HG02981 (cell line): ENCODE measurements around the gene ANKRD13B.
"Not testable (repeated sequence)": the region's sequence is repeated elsewhere in the genome, so short reads cannot be mapped to it uniquely, and the experiment has no call there.

Experiments
- ATAC-seq: cut with Tn5 transposase; IDR thresholded peaks from one replicate; pipeline ENCODE4 v1.9.1; 2021; ENCODE audit warnings: mild to moderate bottlenecking, moderate library complexity; ENCODE audit not compliant: unreplicated experiment

Gene ANKRD13B

DNA sequence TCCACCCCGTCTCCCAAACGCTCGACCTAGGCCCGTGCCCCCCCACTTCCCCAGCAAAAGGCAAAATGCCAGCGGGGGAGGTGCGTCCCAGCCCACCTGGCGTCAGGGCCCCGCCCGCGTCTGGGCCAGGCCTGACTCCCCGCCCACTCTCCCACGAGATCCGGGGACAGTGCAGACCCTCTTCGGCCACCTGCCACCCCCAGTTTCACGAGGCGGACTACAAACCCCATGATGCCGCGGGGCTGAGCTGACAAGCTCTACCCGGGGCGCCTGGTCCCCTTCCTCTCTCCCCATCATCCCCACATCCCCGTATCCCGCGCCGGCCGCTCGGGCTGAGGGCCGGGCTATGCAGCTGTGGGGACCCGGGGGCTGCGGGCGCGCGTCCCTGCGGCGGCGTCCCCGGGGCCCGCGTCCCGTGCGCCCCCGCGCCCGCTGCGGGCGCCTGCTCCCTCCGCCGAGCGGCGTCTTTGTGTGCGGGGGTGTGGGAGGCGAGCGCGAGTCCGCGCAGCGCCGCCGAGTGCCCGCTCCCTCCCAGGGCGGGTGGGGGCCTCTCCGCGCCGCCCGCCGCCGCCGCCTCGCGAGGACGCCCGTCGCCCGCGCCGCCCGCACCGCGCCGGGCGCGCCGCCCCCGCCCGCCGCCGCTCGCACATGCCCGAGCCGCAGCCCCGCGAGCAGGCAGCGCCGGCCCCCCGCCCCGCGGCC is at the start of gene ANKRD13B:
Gene ANKRD13B, plus strand, starts transcription at position 283 of the 702 bp plus-strand sequence. CDS start 490 bp downstream, outside the sequence.
- no peak for ATAC-seq

DNA sequence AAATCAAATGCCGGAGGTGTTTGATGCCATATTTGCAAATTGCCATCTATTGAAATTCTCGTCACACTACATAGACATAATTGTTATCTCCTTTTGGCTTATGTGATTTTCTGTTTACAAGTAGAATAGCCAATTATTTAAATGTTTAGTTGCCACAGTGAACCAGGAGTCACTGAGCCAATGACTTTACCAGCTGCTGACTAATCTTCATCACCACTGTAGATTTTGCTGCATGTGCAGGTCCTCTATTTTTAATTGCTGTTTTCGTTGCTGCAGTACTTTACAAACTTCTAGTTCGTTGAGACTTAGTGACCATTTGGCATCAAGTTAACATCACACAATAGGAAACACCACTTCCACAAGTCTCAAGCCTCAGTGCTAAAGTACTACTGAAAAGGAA is 48.9 kb upstream of the ANKRD13B start:
- no peak for ATAC-seq

DNA sequence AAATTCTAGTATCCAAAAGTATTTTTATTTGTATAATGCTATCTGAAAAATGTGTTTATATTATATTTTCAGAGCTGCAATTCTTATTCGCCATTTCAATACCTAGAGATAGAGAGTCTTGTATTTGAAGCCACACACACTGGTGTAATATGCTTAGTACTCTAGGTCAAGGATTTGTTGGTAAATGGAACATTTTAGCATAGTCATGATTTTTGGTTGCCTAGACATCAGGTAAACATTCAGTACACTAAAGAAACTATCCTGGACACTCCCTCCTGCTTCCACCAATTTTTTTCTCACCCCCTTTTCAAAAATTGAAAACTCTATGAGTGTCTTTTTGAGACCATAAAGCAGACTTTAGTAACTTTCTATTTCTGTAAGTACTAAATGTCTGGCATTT is 46.8 kb upstream of the ANKRD13B start:
- ATAC-seq = no peak

- no peak for ATAC-seq
Measured at GRCh38 chr17:29546830-29547229, 46.1 kb upstream of the ANKRD13B start.

DNA sequence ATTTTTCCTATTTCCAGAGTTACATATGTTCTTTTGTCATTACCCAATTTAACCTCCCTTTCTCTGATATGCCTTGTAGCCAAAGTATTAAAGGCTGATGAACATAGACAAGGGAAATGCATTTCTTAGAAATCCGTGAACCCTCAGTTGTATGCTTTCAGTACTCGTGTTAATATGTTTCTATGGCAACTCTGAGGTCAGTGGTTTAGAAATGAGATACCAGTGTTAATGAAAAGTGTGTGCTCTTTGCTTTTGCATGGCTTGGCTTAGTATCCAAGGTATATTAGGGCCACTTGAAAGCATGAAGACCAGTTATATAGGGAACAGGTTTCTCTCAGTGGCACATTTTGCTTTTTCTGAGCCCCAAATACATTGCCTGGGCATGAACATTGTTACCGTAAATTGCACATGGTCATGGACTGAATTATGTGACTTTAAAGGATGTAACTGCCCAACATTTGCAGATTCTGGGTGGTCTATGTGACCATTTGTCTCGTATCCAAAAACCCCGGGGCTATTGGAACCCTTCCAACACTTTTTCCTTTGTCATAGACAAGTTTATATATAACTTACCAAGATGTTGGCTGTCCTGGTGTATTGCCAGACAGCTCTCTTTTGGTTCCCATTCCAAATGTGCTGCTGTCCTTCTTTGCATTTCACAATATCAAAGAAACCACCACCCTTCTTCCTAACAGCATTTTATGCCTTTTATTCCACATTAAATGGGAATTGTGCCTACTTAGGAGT is 43.6 kb upstream of the ANKRD13B start:
- ATAC-seq = peak; percentile 57

- ATAC-seq = no peak
Measured at GRCh38 chr17:29555840-29556239, 37.1 kb upstream of the ANKRD13B start.

DNA sequence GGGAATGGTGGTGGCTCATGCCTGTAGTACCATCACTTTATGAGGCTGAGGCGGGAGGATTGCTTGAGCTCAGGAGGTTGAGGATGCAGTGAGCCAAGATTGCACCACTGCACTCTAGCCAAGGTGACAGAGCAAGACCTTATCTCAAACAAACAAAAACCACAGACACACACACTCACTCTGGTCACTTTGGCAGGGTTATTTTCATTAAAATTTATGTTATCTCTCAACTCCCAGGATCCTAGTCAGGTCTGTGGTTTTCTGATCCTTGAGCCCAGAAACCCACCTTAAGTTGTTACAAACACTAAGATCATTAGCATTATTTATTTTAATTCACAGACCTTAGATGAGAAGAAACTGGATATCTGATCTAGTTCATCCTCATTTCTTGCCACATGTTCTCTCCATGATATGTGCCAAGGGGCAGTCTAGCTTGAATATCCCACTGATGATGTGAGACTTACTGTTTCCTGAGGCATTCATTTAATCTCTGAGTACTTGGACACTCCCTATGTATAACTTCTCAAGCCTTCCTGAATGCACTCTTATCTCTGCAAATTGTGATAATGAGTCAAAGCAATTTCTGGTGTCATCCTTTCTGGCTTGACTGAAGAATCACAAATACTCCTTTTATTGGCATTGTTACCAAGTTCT is 35.7 kb upstream of the ANKRD13B start:
- no peak for ATAC-seq

- ATAC-seq = no peak
Measured at GRCh38 chr17:29557739-29558116, 35.2 kb upstream of the ANKRD13B start.

DNA sequence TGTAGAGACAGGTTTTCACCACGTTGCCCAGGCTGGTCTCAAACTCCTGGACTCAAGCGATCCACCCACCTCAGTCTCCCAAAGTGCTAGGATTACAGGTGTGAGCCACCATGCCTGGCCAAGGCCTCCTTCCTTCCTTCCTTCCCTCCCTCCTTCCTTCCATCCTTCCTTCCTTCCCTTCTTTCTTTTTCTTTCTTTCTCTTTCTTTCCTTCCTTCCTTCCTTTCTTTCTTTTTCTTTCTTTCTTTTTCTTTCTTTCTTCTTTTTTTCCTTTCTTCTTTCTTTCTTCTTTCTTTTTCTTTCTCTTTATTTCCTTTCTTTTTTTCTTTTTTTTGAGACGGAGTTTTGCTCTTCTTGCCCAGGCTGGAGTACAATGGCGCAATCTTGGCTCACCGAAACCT is 34.8 kb upstream of the ANKRD13B start:
- not testable (repeated sequence) for ATAC-seq

GRCh38 chr17:29559640-29560039 is 33.3 kb upstream of the ANKRD13B start:
- ATAC-seq = no peak

- no peak for ATAC-seq
Measured at GRCh38 chr17:29560316-29560715, 32.6 kb upstream of the ANKRD13B start.

- ATAC-seq = no peak
Measured at GRCh38 chr17:29561554-29562517, 31.1 kb upstream of the ANKRD13B start.

GRCh38 chr17:29562615-29563014 is 30.3 kb upstream of the ANKRD13B start:
- no peak for ATAC-seq

- ATAC-seq = no peak
Measured at GRCh38 chr17:29563816-29564215, 29.1 kb upstream of the ANKRD13B start.

DNA sequence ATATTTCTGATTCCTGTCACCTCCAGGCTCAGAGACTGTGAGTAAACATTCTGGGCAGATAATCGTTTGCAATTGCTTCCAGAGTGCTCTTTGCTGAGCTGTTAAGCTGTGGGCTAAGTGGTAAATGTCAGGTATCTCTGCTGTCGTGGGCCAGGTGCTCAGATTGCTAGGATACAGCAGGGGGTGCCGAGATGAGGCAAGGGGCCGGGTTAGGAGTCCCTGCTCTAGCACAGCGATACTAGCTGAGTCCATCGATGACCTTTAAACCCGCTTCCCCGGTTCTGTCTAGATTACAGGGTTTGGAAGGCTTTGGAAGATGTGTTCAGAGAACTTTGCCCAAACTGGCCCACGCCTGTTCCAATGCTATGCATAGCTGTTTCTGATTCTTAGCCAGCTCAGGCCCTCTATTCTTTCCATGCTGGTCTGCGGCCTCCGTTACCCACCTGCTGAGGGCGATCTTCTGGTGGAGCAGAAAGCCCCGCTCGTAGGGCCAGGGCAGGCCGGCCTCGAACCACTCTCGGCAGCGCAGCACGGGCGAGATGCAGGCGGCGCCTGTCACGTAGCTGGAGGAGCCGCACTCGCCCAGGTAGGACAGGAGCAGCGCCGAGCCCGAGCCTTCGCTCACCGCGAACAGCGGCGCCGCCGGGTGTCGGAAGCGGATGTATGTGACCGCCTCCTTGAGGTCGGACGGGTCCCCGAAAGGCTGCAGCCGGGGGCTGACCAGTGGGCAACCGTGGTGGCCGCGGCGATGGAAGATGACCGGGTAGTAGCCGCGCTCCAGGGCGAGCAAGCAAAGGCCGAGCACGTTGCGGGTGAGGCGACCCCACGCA is 27.1 kb upstream of the ANKRD13B start:
- no peak for ATAC-seq

DNA sequence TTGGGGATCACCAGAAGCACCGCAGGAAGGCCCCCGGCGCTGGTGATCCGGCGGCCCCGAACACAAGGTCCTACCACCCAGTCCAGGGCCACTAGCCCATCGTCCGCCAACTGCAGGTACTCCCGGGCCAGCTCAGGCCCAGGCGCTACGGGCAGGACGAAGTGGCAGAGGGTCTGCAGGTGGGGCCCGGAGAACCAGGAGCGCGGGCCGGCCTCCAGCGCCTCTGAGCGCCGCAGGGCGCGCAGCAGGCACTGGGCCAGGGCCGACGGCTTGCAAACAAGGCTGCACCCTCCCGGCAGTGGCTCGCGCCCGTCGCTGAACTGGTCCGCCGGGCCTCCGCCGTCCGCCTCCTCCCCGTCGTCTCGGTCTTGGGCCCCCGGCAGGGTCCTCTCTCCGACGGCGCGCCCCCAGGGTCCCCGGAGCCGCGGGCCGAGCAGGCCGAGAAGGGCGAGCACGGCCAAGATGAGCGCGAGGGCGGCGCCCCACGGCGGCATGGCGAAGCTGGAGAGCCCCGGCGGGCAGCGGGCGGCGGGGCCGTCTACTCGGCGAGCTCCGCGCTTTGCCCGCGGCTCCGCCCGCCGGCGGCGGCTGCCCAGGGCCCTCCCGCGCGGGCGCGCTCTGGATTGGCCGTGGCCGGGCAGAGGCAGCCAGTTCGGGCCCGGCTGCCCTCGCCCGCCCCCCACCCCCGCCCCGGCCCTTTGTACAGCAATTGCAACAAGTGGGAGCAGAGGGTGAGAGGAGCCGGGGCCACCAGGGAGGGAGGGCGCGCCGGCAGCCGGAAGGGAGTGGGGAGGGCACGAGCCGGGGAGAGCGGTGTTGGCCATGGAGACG is 26.2 kb upstream of the ANKRD13B start, which contains the start of gene ABHD15:
Gene ABHD15, minus strand, starts transcription at position 565 of the 831 bp plus-strand sequence. Its CDS starts 71 bp downstream, at position 494.
- ATAC-seq = no peak

- no peak for ATAC-seq
Measured at GRCh38 chr17:29567304-29567553, 25.7 kb upstream of the ANKRD13B start.

- peak; percentile 39 for ATAC-seq
Measured at GRCh38 chr17:29567554-29568330, 25.2 kb upstream of the ANKRD13B start.
